ENCODE results near the gene EGR1. TPM values are rescaled to one million over a fixed set of nuclear protein-coding genes. Genes with fewer than 3 reads are reported as not detected.

EGR1 gene
- total RNA-seq, 1 experiment from 2014 or later, result 83.3 TPM

- no peaks in the 10 kb centered on the region for H4K20me1 ChIP-seq (ENCODE audit: control insufficient read depth, insufficient read depth, insufficient read length)
- no peaks in the 10 kb centered on the region for H3K4me1 ChIP-seq (ENCODE audit: insufficient read depth, low read length)
- H3K4me2 ChIP-seq (ENCODE audit: insufficient read depth, insufficient read length, low read length), result no peak overlapping the region
- no peak overlapping the region for H4K91ac ChIP-seq (ENCODE audit: insufficient read length, low read depth, low read length)
- H3K27ac ChIP-seq (ENCODE audit: insufficient read length, low read depth, low read length), result no peak overlapping the region
- H3K4ac ChIP-seq (ENCODE audit: low read depth, low read length), result no peak overlapping the region
- H3K27ac Mint-ChIP-seq, result peak overlapping the region in 1 of 3 experiments; percentile 62; a peak in 2 of 7 replicates
- H3K18ac ChIP-seq (ENCODE audit: insufficient read length, low read depth, low read length), result no peak overlapping the region
- peaks cover 14 to 19% of the 10 kb centered on the region in 2 experiments for H3K4me1 Mint-ChIP-seq
- H2BK15ac ChIP-seq (ENCODE audit: low read depth, low read length), result no peak overlapping the region
- no peak for DNase-seq
- H3K23me2 ChIP-seq (ENCODE audit: insufficient read length, low read depth, low read length, poor library complexity, severe bottlenecking), result no peaks in the 10 kb centered on the region
- no peak overlapping the region for H2AFZ ChIP-seq (ENCODE audit: low read length)
- no peak overlapping the region for H3K23ac ChIP-seq (ENCODE audit: insufficient read length, low read depth, low read length)
- H2BK20ac ChIP-seq (ENCODE audit: low read depth, low read length, poor library complexity, severe bottlenecking), result no peak overlapping the region
- no peaks in the 10 kb centered on the region for H3K27me3 Mint-ChIP-seq (ENCODE audit: low read depth)
- no peaks in the 10 kb centered on the region for H3K79me2 ChIP-seq (ENCODE audit: insufficient read depth, low read length)
- no peaks in the 10 kb centered on the region for H3K9me3 ChIP-seq (ENCODE audit: control insufficient read depth, low read depth, low read length)
- TF ChIP-seq, protein P1, sequence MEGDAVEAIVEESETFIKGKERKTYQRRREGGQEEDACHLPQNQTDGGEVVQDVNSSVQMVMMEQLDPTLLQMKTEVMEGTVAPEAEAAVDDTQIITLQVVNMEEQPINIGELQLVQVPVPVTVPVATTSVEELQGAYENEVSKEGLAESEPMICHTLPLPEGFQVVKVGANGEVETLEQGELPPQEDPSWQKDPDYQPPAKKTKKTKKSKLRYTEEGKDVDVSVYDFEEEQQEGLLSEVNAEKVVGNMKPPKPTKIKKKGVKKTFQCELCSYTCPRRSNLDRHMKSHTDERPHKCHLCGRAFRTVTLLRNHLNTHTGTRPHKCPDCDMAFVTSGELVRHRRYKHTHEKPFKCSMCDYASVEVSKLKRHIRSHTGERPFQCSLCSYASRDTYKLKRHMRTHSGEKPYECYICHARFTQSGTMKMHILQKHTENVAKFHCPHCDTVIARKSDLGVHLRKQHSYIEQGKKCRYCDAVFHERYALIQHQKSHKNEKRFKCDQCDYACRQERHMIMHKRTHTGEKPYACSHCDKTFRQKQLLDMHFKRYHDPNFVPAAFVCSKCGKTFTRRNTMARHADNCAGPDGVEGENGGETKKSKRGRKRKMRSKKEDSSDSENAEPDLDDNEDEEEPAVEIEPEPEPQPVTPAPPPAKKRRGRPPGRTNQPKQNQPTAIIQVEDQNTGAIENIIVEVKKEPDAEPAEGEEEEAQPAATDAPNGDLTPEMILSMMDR (conservative IDR thresholded peaks at IDR 0.05), result no peak
- no peak overlapping the region for H3K14ac ChIP-seq (ENCODE audit: insufficient read depth, low read length)
- peaks cover 4 to 10% (median 5%) of the 10 kb centered on the region in 3 experiments; a peak in 6 of 7 replicates for H3K36me3 Mint-ChIP-seq (ENCODE audit: insufficient read depth in 1 of 3, low read depth in 3 of 3)
- H2BK120ac ChIP-seq (ENCODE audit: low read depth, low read length, poor library complexity, severe bottlenecking), result no peak overlapping the region
- no peak overlapping the region for H2AK5ac ChIP-seq (ENCODE audit: insufficient read length, low read length)
- WGBS (ENCODE audit: extremely low coverage, insufficient read length, low lambda C conversion rate), result no CpG with 5 or more reads among the region's 11 CpGs
- no peaks in the 10 kb centered on the region for H3K9me3 Mint-ChIP-seq
- H2BK5ac ChIP-seq (ENCODE audit: insufficient read length, low read length), result no peak overlapping the region
- no peak overlapping the region for H3T11ph ChIP-seq (ENCODE audit: low read length)
- H3K9ac ChIP-seq (ENCODE audit: extremely low read depth, insufficient read length, low read length), result no peak overlapping the region
- H3K27me3 ChIP-seq (ENCODE audit: insufficient read depth, low read length), result no peaks in the 10 kb centered on the region
- H4K8ac ChIP-seq (replicated peaks; ENCODE audit: insufficient read length, low read depth, low read length), result no peak overlapping the region
- H3K4me3 Mint-ChIP-seq, result no peak overlapping the region
- H3K56ac ChIP-seq (ENCODE audit: insufficient read length, low read depth, low read length), result no peak overlapping the region
- H2BK12ac ChIP-seq (ENCODE audit: insufficient read length, low read depth, low read length), result no peak overlapping the region
- no peak overlapping the region for H4K5ac ChIP-seq (ENCODE audit: insufficient read length, low read depth, low read length)
- H3K79me1 ChIP-seq (ENCODE audit: insufficient read depth, low read depth, low read length, poor library complexity, severe bottlenecking), result no peaks in the 10 kb centered on the region
Observed at GRCh38 chr5:138502521-138502920, 37.2 kb downstream of the EGR1 start.
